GM12878 (cell line): ENCODE measurements around the gene MPHOSPH8. TPM values are rescaled to one million over a fixed set of nuclear protein-coding genes. Genes with fewer than 3 reads are reported as not detected.

Experiments
- ATAC-seq: fragments of 200-7000 bp; cut with Tn5 transposase; 3 replicates; pipeline ENCODE4 v1.9.1; 2020; ENCODE audit warnings: mild to moderate bottlenecking, moderate library complexity
- BruUV-seq: library from RNA; stranded (reverse); fragments of 400-500 nt; replicated peaks from 2 replicates; lab custom pipeline; 2021; lab: Mats Ljungman, UMichigan
- CTCF ChIA-PET: fragments of 300-600 bp; sonication (Branson Sonifier 250); formaldehyde crosslinking; extraction: SDS; loops from one replicate; lab custom pipeline; 2021; ENCODE audit warnings: inconsistent platforms; lab: Yijun Ruan, JAX
- POLR2A ChIA-PET: fragments of 350-600 bp; formaldehyde crosslinking; extraction: SDS; loops from one replicate; lab custom pipeline; 2021; ENCODE audit warnings: inconsistent platforms; lab: Charles Lee
- RAD21 ChIA-PET: fragments of 300-600 bp; sonication (Branson Sonifier 250); formaldehyde crosslinking; loops from one replicate; lab custom pipeline; 2023; ENCODE audit warnings: antibody characterized with exemption; ENCODE audit not compliant: unreplicated experiment; lab: Charles Lee
- SMC1A ChIA-PET: fragments of 300-600 bp; sonication (Branson Sonifier 250); formaldehyde crosslinking; loops from one replicate; lab custom pipeline; 2023; ENCODE audit not compliant: unreplicated experiment, uncharacterized antibody; lab: Charles Lee
- DNase-seq: peaks from one replicate; pipeline ENCODE4 v3.0.0-alpha.2; 2011; ENCODE audit warnings: low read depth, low spot score
- FAIRE-seq: peaks from 3 replicates; lab custom pipeline; 2011; peaks lifted over from hg19 to GRCh38; lab: Jason Lieb, UNC
- H2AFZ ChIP-seq: 2 replicates; pipeline ENCODE4 v1.6.0; 2011; ENCODE audit warnings: low read depth, low read length, control low read depth; ENCODE audit not compliant: control insufficient read depth
- H3K27ac ChIP-seq: 2 replicates; pipeline ENCODE4 v1.5.1; 2011; ENCODE audit warnings: control low read depth; ENCODE audit not compliant: control insufficient read depth, insufficient read depth
- H3K27me3 ChIP-seq, 2 experiments: replicated peaks in 1 of 2; 2 replicates each; pipeline versions ENCODE4 v1.6.0 to v1.6.1; 2011; ENCODE audit warnings: low read length in 1 of 2; ENCODE audit not compliant: control insufficient read depth in 2 of 2, insufficient read depth in 2 of 2
- H3K36me3 ChIP-seq, 2 experiments: 2 replicates each; pipeline ENCODE4 v1.5.1; 2011; ENCODE audit warnings: low read length in 1 of 2; ENCODE audit not compliant: control insufficient read depth in 2 of 2, insufficient read depth in 2 of 2
- H3K4me1 ChIP-seq: 2 replicates; pipeline ENCODE4 v1.6.1; 2011; ENCODE audit warnings: mild to moderate bottlenecking, low read length, moderate library complexity, mixed read lengths; ENCODE audit not compliant: control insufficient read depth, insufficient read depth
- H3K4me2 ChIP-seq: 2 replicates; pipeline ENCODE4 v1.6.0; 2011; ENCODE audit warnings: control low read depth; ENCODE audit not compliant: control insufficient read depth, insufficient read depth
- H3K4me3 ChIP-seq: fragments of 200-600 bp; sonication (generic); 2 replicates; pipeline ENCODE4 v1.5.1; 2016
- H3K79me2 ChIP-seq: 2 replicates; pipeline ENCODE4 v1.6.0; 2011; ENCODE audit warnings: low read length; ENCODE audit not compliant: control insufficient read depth, insufficient read depth
- H3K9ac ChIP-seq: 2 replicates; pipeline ENCODE4 v1.8.0; 2011; ENCODE audit warnings: low read length, control low read depth, mixed read lengths; ENCODE audit not compliant: control insufficient read depth, insufficient read depth
- H3K9me3 ChIP-seq: replicated peaks from 3 replicates; pipeline ENCODE4 v1.5.1; 2011; ENCODE audit warnings: mild to moderate bottlenecking, low read length; ENCODE audit not compliant: control insufficient read depth, insufficient read depth
- H4K20me1 ChIP-seq: 2 replicates; pipeline ENCODE4 v1.6.0; 2011; ENCODE audit not compliant: control insufficient read depth, insufficient read depth
- GATAD2B ChIP-seq: fragments of 450-650 bp; conservative IDR thresholded peaks from 2 replicates; pipeline ENCODE4 v1.6.1; 2017; ENCODE audit warnings: low read depth, mild to moderate bottlenecking, moderate library complexity
- HDAC2 ChIP-seq: fragments of 200-600 bp; sonication (generic); IDR thresholded peaks from 2 replicates; pipeline ENCODE4 v1.6.1; 2017
- IRF4 ChIP-seq: IDR thresholded peaks from 2 replicates; pipeline ENCODE4 v1.6.1; 2011; ENCODE audit warnings: low read depth, low read length
- POLR2A ChIP-seq: IDR thresholded peaks from 2 replicates; pipeline ENCODE4 v1.6.1; 2011; ENCODE audit warnings: low read depth, mild to moderate bottlenecking, low read length
- POLR2AphosphoS2 ChIP-seq: IDR thresholded peaks from 2 replicates; pipeline ENCODE4 v1.6.1; 2011; ENCODE audit warnings: low read depth, mild to moderate bottlenecking, low read length, improper control_type of control experiment, moderate library complexity
- POLR2AphosphoS5 ChIP-seq: IDR thresholded peaks from 2 replicates; pipeline ENCODE4 v1.6.1; 2011; ENCODE audit warnings: mild to moderate bottlenecking, low read length, inconsistent platforms
- SREBF2 ChIP-seq: IDR thresholded peaks from 2 replicates; pipeline ENCODE4 v1.6.1; 2012; ENCODE audit warnings: mild to moderate bottlenecking, low read length
- ZBED1 ChIP-seq: IDR thresholded peaks from 2 replicates; pipeline ENCODE4 v1.6.1; 2016; ENCODE audit warnings: borderline replicate concordance
- ZNF207 ChIP-seq: fragments of 450-650 bp; IDR thresholded peaks from 2 replicates; pipeline ENCODE4 v1.6.1; 2014; ENCODE audit warnings: antibody characterized with exemption, mild to moderate bottlenecking, borderline replicate concordance
- WGBS: methylation state at CpG from one replicate; pipeline ENCODE4 v1.1.6; 2016; ENCODE audit warnings: low lambda C conversion rate; ENCODE audit not compliant: insufficient replicate concordance, insufficient coverage; ENCODE audit errors: missing lambda C conversion rate; 5-methylcytosine and 5-hydroxymethylcytosine counted together
- in situ Hi-C: fragments of 300-500 bp; cut with MboI; formaldehyde crosslinking; loops from 9 replicates; pipeline ENCODE4 v1.14.3; 2018; ENCODE audit warnings: mixed read lengths
- intact Hi-C: fragments of 100-400 bp; cut with micrococcal nuclease; formaldehyde crosslinking; loops from one replicate; pipeline ENCODE4 v1.14.2; 2022; ENCODE audit not compliant: unreplicated experiment
- polyA plus RNA-seq, 11 experiments: library from polyadenylated mRNA; depleted of rRNA in 4 of 11; unstranded in 6 of 11; stranded (reverse) in 5 of 11; fragments of >200 nt; fragmentation: Nextera tagmentation in 4 of 11; fragmentation: Illumina TruSeq in 1 of 11; extraction: Ambion mirVana in 4 of 11; extraction: Trizol in 1 of 11; gene quantifications; 1 replicate in 1 of 11; 2 replicates in 10 of 11; pipeline versions ENCODE4 v1.2.1 to v1.2.3, GENCODE V29; 2011 to 2016; ENCODE audit warnings: inconsistent platforms in 2 of 11, missing spikeins in 2 of 11, low read depth in 1 of 11
- total RNA-seq, 4 experiments: library from RNA; depleted of rRNA in 3 of 4; stranded (reverse); fragments of >200 nt in 3 of 4; fragmentation: Illumina TruSeq in 1 of 4; extraction: Trizol in 1 of 4; gene quantifications; 2 replicates each; pipeline versions ENCODE4 v1.2.1 to v1.2.3, GENCODE V29; 2013 to 2021

The MPHOSPH8 gene
- total and polyA plus RNA-seq, 10 of the 15 experiments (the other 5 are each of a cell fraction or from before 2014, with no cell fraction given) = 15.9 to 34.9 (median 26.9) TPM

DNA sequence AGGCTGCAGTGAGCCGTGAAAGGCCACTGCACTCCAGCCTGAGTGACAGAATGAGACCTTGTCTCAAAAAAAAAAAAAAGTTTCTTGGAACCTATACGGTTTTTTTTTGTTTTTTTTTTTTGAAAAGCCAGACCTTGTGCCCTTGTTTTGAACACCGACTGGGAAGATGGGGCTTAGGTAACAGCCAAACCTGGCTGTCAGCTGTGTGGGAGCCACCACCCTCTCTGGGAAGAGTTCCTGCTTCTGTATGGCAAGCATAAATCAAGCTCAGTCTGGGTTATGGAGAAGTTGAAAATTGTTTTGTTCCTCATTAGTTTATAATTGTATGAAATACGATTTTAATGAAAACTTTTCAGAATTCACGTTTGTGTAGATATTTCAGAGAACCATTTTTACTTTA lies 39.5 kb downstream of the MPHOSPH8 start:
- Histone ChIP-seq H3K4me2 (no peak overlapping the region), H2AFZ (no peak overlapping the region), H3K4me1 (no peaks in the 10 kb centered on the region), H3K27ac (no peak overlapping the region), H3K9ac (no peak overlapping the region), H3K27me3 (no peaks in the 10 kb centered on the region), H3K79me2 (no peaks in the 10 kb centered on the region), H4K20me1 (no peaks in the 10 kb centered on the region), H3K36me3 (peaks cover 10 to 31% of the 10 kb centered on the region in 2 experiments), H3K4me3 (no peak overlapping the region), H3K9me3 (no peaks in the 10 kb centered on the region)
- ChIA-PET SMC1A (no interaction called here), RAD21 (no interaction called here), POLR2A (interaction anchor here (0.6 kb wide), 1 partner anchor 110 kb away, joined by 3 read pairs; no protein-coding TSS in a partner anchor), CTCF (no interaction called here)
- no peak for ATAC-seq
- no peak for FAIRE-seq
- DNase-seq = no peak
- intact Hi-C loops = no loop called here
- 78% methylated on average over 5 of the region's 5 CpGs for WGBS
- no peak for TF ChIP-seq IRF4
- TF ChIP-seq SREBF2 = no peak
- no peak for TF ChIP-seq HDAC2
- TF ChIP-seq GATAD2B = no peak
- no peak for TF ChIP-seq POLR2AphosphoS2
- TF ChIP-seq ZNF207 = no peak
- in situ Hi-C loops = no loop called here
- no TSS peak for BruUV-seq

DNA sequence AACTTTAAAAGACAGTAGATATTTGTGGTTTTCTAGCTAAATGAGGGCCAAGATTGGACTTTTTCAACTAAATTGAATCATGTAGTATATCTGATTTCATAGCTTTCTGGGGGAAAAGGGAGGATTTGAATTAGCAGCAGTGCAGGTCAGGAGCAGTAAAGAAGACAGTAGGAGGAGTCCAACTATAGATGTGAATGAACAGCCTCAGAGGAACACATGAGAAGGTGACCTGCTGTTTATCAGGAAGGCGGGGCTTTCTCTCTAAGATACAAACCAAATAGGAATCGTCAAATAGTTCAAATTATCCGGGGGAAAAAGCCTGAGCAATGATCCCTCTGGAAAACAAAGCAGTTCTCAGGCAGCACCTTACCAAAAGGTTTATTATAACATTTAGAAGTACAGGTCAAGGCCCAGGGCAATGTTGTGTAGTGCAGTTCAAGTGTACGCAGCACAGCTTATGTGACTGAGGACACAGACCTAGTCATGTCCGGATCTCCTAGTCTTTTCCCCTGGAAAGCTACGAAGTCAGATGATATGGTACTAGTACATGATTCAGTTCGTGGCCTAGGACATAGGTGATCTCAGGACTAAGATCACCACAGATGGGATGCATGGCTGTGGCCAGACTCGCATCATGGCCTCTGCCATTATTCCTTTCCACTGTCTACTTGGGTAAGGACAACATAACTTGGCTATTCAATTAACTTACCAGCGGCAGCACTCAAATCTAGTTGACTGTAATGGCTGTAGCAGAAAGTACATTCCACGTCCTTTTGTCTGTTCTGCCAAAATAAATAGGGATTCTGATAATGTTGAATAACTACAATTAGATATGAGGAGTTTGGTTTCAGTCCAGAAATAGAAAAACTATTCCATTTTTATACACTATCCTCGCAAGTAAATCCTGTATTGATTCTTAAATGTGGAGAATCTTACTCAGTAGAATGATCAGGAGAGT lies 40.3 kb downstream of the MPHOSPH8 start:
- no peak overlapping the region for H3K27ac ChIP-seq

More for the DNA sequence above, 40.3 kb downstream of the MPHOSPH8 start:
- Histone ChIP-seq H3K4me2 (no peak overlapping the region), H3K9ac (no peak overlapping the region), H3K79me2 (no peaks in the 10 kb centered on the region), H2AFZ (no peak overlapping the region), H3K9me3 (no peaks in the 10 kb centered on the region), H4K20me1 (no peaks in the 10 kb centered on the region), H3K4me3 (no peak overlapping the region), H3K4me1 (no peaks in the 10 kb centered on the region), H3K36me3 (peaks cover 10 to 28% of the 10 kb centered on the region in 2 experiments), H3K27me3 (no peaks in the 10 kb centered on the region)
- FAIRE-seq (no peak), ATAC-seq (no peak), DNase-seq (no peak)
- POLR2A ChIA-PET = no interaction called here
- BruUV-seq = no TSS peak
- intact Hi-C loops (no loop called here), in situ Hi-C loops (no loop called here)
- CTCF ChIA-PET = interaction anchor here (1.4 kb wide), 1 partner anchor 145 kb away, joined by 3 read pairs; no protein-coding TSS in a partner anchor
- RAD21 ChIA-PET = no interaction called here
- SMC1A ChIA-PET = no interaction called here
- TF ChIP-seq POLR2AphosphoS5 (0 out of 2 replicates have a peak, but pooled peaks have one; percentile 29), POLR2A (peak; percentile 33; the same call in 1 of the 2 replicates), ZBED1 (no peak)
- WGBS = 95% methylated on average over 11 of the region's 11 CpGs
